Measurements from ENCODE around the gene MZT1.

The MZT1 gene

GRCh38 chr13:72700509-72700908 lies 26.9 kb downstream of the MZT1 start:
- Histone ChIP-seq H3K36me3 (ENCODE audit: insufficient read depth, low read length) (no peaks in the 10 kb centered on the region), H3K9ac (ENCODE audit: low read depth, low read length) (no peak overlapping the region), H3K4me1 (ENCODE audit: insufficient read depth, low read length) (no peaks in the 10 kb centered on the region), H3K9me3 (ENCODE audit: control insufficient read depth, insufficient read depth, low read length) (no peaks in the 10 kb centered on the region)

GRCh38 chr13:72698164-72698563 lies 29.3 kb downstream of the MZT1 start:
- no peak overlapping the region for H3K9ac ChIP-seq (ENCODE audit: low read depth, low read length)
- H3K36me3 ChIP-seq (ENCODE audit: insufficient read depth, low read length) = no peaks in the 10 kb centered on the region
- H3K9me3 ChIP-seq (ENCODE audit: control insufficient read depth, insufficient read depth, low read length) = 0 out of 2 replicates have a peak, but pooled peaks cover 8% of the 10 kb centered on the region

GRCh38 chr13:72696579-72696978 lies 30.9 kb downstream of the MZT1 start:
- Histone ChIP-seq H3K9ac (ENCODE audit: low read depth, low read length) (no peak overlapping the region), H3K4me1 (ENCODE audit: insufficient read depth, low read length) (no peaks in the 10 kb centered on the region), H3K36me3 (ENCODE audit: insufficient read depth, low read length) (no peaks in the 10 kb centered on the region), H3K9me3 (ENCODE audit: control insufficient read depth, insufficient read depth, low read length) (peaks cover 15% of the 10 kb centered on the region)

More at GRCh38 chr13:72698164-72698563, 29.3 kb downstream of the MZT1 start:
- H3K4me1 ChIP-seq (ENCODE audit: insufficient read depth, low read length) = no peaks in the 10 kb centered on the region

- Histone ChIP-seq H3K36me3 (ENCODE audit: insufficient read depth, low read length) (no peaks in the 10 kb centered on the region), H3K4me1 (ENCODE audit: insufficient read depth, low read length) (no peaks in the 10 kb centered on the region), H3K9ac (ENCODE audit: low read depth, low read length) (no peak overlapping the region), H3K9me3 (ENCODE audit: control insufficient read depth, insufficient read depth, low read length) (peaks cover 22% of the 10 kb centered on the region)
Measured at GRCh38 chr13:72694314-72694713, 33.1 kb downstream of the MZT1 start.

- no peak overlapping the region for H3K9ac ChIP-seq (ENCODE audit: low read depth, low read length)
- peaks cover 22% of the 10 kb centered on the region for H3K9me3 ChIP-seq (ENCODE audit: control insufficient read depth, insufficient read depth, low read length)
- no peaks in the 10 kb centered on the region for H3K36me3 ChIP-seq (ENCODE audit: insufficient read depth, low read length)
- H3K4me1 ChIP-seq (ENCODE audit: insufficient read depth, low read length) = no peaks in the 10 kb centered on the region
Measured at GRCh38 chr13:72693832-72694231, 33.6 kb downstream of the MZT1 start.

- H3K4me1 ChIP-seq (ENCODE audit: insufficient read depth, low read length) = no peaks in the 10 kb centered on the region
- H3K9ac ChIP-seq (ENCODE audit: low read depth, low read length) = no peak overlapping the region
Measured at GRCh38 chr13:72692884-72693514, 34.4 kb downstream of the MZT1 start.

GRCh38 chr13:72689181-72689696 lies 38.2 kb downstream of the MZT1 start:
- Histone ChIP-seq H3K9me3 (ENCODE audit: control insufficient read depth, insufficient read depth, low read length) (peaks cover 21% of the 10 kb centered on the region), H3K9ac (ENCODE audit: low read depth, low read length) (no peak overlapping the region), H3K4me1 (ENCODE audit: insufficient read depth, low read length) (no peaks in the 10 kb centered on the region), H3K36me3 (ENCODE audit: insufficient read depth, low read length) (no peaks in the 10 kb centered on the region)

More at GRCh38 chr13:72692884-72693514, 34.4 kb downstream of the MZT1 start:
- peaks cover 22% of the 10 kb centered on the region for H3K9me3 ChIP-seq (ENCODE audit: control insufficient read depth, insufficient read depth, low read length)
- no peaks in the 10 kb centered on the region for H3K36me3 ChIP-seq (ENCODE audit: insufficient read depth, low read length)

- H3K9me3 ChIP-seq (ENCODE audit: control insufficient read depth, insufficient read depth, low read length) = peaks cover 8% of the 10 kb centered on the region
- no peaks in the 10 kb centered on the region for H3K36me3 ChIP-seq (ENCODE audit: insufficient read depth, low read length)
- H3K4me1 ChIP-seq (ENCODE audit: insufficient read depth, low read length) = no peaks in the 10 kb centered on the region
- H3K9ac ChIP-seq (ENCODE audit: low read depth, low read length) = no peak overlapping the region
Measured at GRCh38 chr13:72686766-72687165, 40.7 kb downstream of the MZT1 start.

- no peaks in the 10 kb centered on the region for H3K9me3 ChIP-seq (ENCODE audit: control insufficient read depth, insufficient read depth, low read length)
- no peak overlapping the region for H3K9ac ChIP-seq (ENCODE audit: low read depth, low read length)
- H3K4me1 ChIP-seq (ENCODE audit: insufficient read depth, low read length) = no peaks in the 10 kb centered on the region
- no peaks in the 10 kb centered on the region for H3K36me3 ChIP-seq (ENCODE audit: insufficient read depth, low read length)
Measured at GRCh38 chr13:72680353-72680752, 47.1 kb downstream of the MZT1 start.

GRCh38 chr13:72678312-72678711 lies 49.1 kb downstream of the MZT1 start:
- H3K9ac ChIP-seq (ENCODE audit: low read depth, low read length) = no peak overlapping the region
- H3K36me3 ChIP-seq (ENCODE audit: insufficient read depth, low read length) = no peaks in the 10 kb centered on the region
- no peaks in the 10 kb centered on the region for H3K4me1 ChIP-seq (ENCODE audit: insufficient read depth, low read length)
- H3K9me3 ChIP-seq (ENCODE audit: control insufficient read depth, insufficient read depth, low read length) = no peaks in the 10 kb centered on the region

GRCh38 chr13:72677431-72677830 lies 50.0 kb downstream of the MZT1 start:
- Histone ChIP-seq H3K36me3 (ENCODE audit: insufficient read depth, low read length) (no peaks in the 10 kb centered on the region), H3K9ac (ENCODE audit: low read depth, low read length) (no peak overlapping the region), H3K4me1 (ENCODE audit: insufficient read depth, low read length) (no peaks in the 10 kb centered on the region), H3K9me3 (ENCODE audit: control insufficient read depth, insufficient read depth, low read length) (no peaks in the 10 kb centered on the region)

- H3K36me3 ChIP-seq (ENCODE audit: insufficient read depth, low read length) = no peaks in the 10 kb centered on the region
- no peaks in the 10 kb centered on the region for H3K4me1 ChIP-seq (ENCODE audit: insufficient read depth, low read length)
- no peaks in the 10 kb centered on the region for H3K9me3 ChIP-seq (ENCODE audit: control insufficient read depth, insufficient read depth, low read length)
- H3K9ac ChIP-seq (ENCODE audit: low read depth, low read length) = no peak overlapping the region
Measured at GRCh38 chr13:72666391-72666790, 61.0 kb downstream of the MZT1 start.

- no peak overlapping the region for H3K9ac ChIP-seq (ENCODE audit: low read depth, low read length)
- H3K9me3 ChIP-seq (ENCODE audit: control insufficient read depth, insufficient read depth, low read length) = no peaks in the 10 kb centered on the region
- H3K4me1 ChIP-seq (ENCODE audit: insufficient read depth, low read length) = no peaks in the 10 kb centered on the region
- no peaks in the 10 kb centered on the region for H3K36me3 ChIP-seq (ENCODE audit: insufficient read depth, low read length)
Measured at GRCh38 chr13:72662548-72662947, 64.9 kb downstream of the MZT1 start.

All from ES-I3 (cell line).